Esophagus muscularis mucosa (tissue), 4 donors: ENCODE results near the gene SSBP2. TPM values are rescaled to one million over a fixed set of nuclear protein-coding genes. Genes with fewer than 3 reads are reported as not detected.

Experiments used
- DNase-seq: peaks from one replicate; pipeline ENCODE4 v3.0.0-alpha.2; 2017; ENCODE audit errors: extremely low spot score
- H3K27ac ChIP-seq, 4 donors: fragments of 200-600 bp; sonication (generic); replicated peaks in 1 of 4; 1 replicate in 3 of 4; 2 replicates in 1 of 4; pipeline ENCODE4 v1.5.1; 2016 to 2019; ENCODE audit warnings: mild to moderate bottlenecking in 1 of 4
- H3K27me3 ChIP-seq, 4 donors: fragments of 200-600 bp; sonication (generic); one replicate each; pipeline versions ENCODE4 v1.5.1 to v1.6.0; 2016 to 2019
- H3K36me3 ChIP-seq, 4 donors: fragments of 200-600 bp; sonication (generic); one replicate each; pipeline ENCODE4 v1.5.1; 2016 to 2019
- H3K4me1 ChIP-seq, 4 donors: fragments of 200-600 bp; sonication (generic); one replicate each; pipeline ENCODE4 v1.5.1; 2016 to 2019
- H3K4me3 ChIP-seq, 4 donors: fragments of 200-600 bp; sonication (generic); 1 replicate in 2 of 4; 2 replicates in 2 of 4; pipeline ENCODE4 v1.5.1; 2016 to 2019; ENCODE audit warnings: mild to moderate bottlenecking in 4 of 4, moderate library complexity in 1 of 4
- H3K9me3 ChIP-seq, 4 donors: fragments of 200-600 bp; sonication (generic); 1 replicate in 3 of 4; 2 replicates in 1 of 4; pipeline ENCODE4 v1.5.1; 2016 to 2019
- CTCF ChIP-seq, 3 experiments: fragments of 200-600 bp in 2 of 3; fragments of 450-650 bp in 1 of 3; sonication (generic) in 2 of 3; IDR thresholded peaks; one replicate each; pipeline ENCODE4 v1.5.1; 2017 to 2019; ENCODE audit warnings: antibody characterized with exemption in 3 of 3, mild to moderate bottlenecking in 2 of 3, moderate library complexity in 1 of 3
- EP300 ChIP-seq: sonication (generic); formaldehyde crosslinking; IDR thresholded peaks from one replicate; pipeline ENCODE4 v1.6.1; 2017; ENCODE audit warnings: antibody characterized with exemption
- POLR2A ChIP-seq: fragments of 450-650 bp; IDR thresholded peaks from one replicate; pipeline ENCODE4 v1.6.1; 2017; ENCODE audit warnings: antibody characterized with exemption, moderate library complexity, mild to moderate bottlenecking, low read depth
- POLR2AphosphoS5 ChIP-seq, 2 donors: sonication (generic); formaldehyde crosslinking; IDR thresholded peaks; one replicate each; pipeline ENCODE4 v1.6.1; 2017; ENCODE audit warnings: antibody characterized with exemption in 2 of 2
- WGBS: methylation state at CpG from one replicate; pipeline ENCODE4 v1.1.5; 2018; 5-methylcytosine and 5-hydroxymethylcytosine counted together
- intact Hi-C: fragments of 100-400 bp; cut with DNase I; formaldehyde crosslinking; loops from one replicate; pipeline ENCODE4 v1.15.1; 2023
- total RNA-seq, 4 donors: library from RNA; depleted of rRNA; stranded (reverse); fragments of >200 nt; gene quantifications; one replicate each; pipeline versions ENCODE4 v1.1.0 to v1.2.1, GENCODE V29; 2016

SSBP2 gene
- total RNA-seq, 4 donors from 2014 or later = 62.9 to 97.2 (median 74.2) TPM

GRCh38 chr5:81422671-81423070, 328.2 kb downstream of the SSBP2 start:
- TF ChIP-seq EP300 (no peak), POLR2A (no peak), POLR2AphosphoS5 (IDR thresholded peaks at IDR 0.05) (no peak), CTCF (IDR thresholded peaks at IDR 0.05) (no peak)
- Histone ChIP-seq H3K36me3 (peaks cover 0 to 37% (median 26%) of the 10 kb centered on the region in 4 donors), H3K9me3 (no peaks in the 10 kb centered on the region), H3K4me3 (no peak overlapping the region), H3K27ac (no peak overlapping the region), H3K27me3 (no peaks in the 10 kb centered on the region), H3K4me1 (peaks cover 15 to 27% (median 20%) of the 10 kb centered on the region in 4 donors)
- intact Hi-C loops = loop anchor here (10.0 kb wide), 1 partner anchor 552 kb away; the partner anchor contains the start of gene ATG10
- WGBS = 65% methylated on average over 2 of the region's 2 CpGs
- no peak for DNase-seq

GRCh38 chr5:81420039-81420667, 330.7 kb downstream of the SSBP2 start:
- intact Hi-C loops = loop anchor here (10.0 kb wide), 1 partner anchor 555 kb away; the partner anchor contains the start of gene ATG10
- DNase-seq = no peak
- TF ChIP-seq POLR2A (no peak), EP300 (no peak), CTCF (IDR thresholded peaks at IDR 0.05) (no peak), POLR2AphosphoS5 (IDR thresholded peaks at IDR 0.05) (no peak)
- no peaks in the 10 kb centered on the region for H3K9me3 ChIP-seq
- H3K4me1 ChIP-seq = peaks cover 0 to 5% (median 4%) of the 10 kb centered on the region in 4 donors
- H3K4me3 ChIP-seq = no peak overlapping the region
- H3K36me3 ChIP-seq = peaks cover 0 to 37% (median 26%) of the 10 kb centered on the region in 4 donors
- WGBS = 60% methylated on average over 6 of the region's 6 CpGs
- no peaks in the 10 kb centered on the region for H3K27me3 ChIP-seq
- no peak overlapping the region for H3K27ac ChIP-seq

- H3K9me3 ChIP-seq = no peaks in the 10 kb centered on the region
Measured at GRCh38 chr5:81418606-81419005, 332.3 kb downstream of the SSBP2 start.

DNA sequence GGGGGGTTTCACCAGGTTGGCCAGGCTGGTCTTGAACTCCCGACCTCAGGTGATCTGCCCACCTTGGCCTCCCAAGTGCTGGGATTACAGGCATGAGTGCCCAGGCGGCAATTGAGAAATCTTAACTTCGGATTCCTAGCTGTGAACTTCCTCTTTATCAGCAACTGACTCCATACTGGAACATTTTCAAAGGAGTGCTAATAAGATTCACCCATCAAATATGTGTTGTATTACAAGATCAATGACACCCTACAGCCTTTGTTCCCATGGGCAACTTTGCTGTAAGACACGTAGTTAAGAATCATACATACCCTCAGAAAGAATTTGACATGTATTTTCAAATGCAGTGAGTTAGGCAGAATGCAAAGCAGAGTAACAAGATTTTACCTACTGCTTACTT, 333.8 kb downstream of the SSBP2 start:
- TF ChIP-seq POLR2AphosphoS5 (IDR thresholded peaks at IDR 0.05) (no peak), POLR2A (no peak), CTCF (IDR thresholded peaks at IDR 0.05) (no peak), EP300 (no peak)
- no peaks in the 10 kb centered on the region for H3K27me3 ChIP-seq
- H3K36me3 ChIP-seq = peaks cover 3 to 37% (median 26%) of the 10 kb centered on the region in 4 donors
- 82% methylated on average over 4 of the region's 4 CpGs for WGBS
- no peaks in the 10 kb centered on the region for H3K4me1 ChIP-seq
- intact Hi-C loops = no loop called here
- H3K27ac ChIP-seq = no peak overlapping the region
- no peaks in the 10 kb centered on the region for H3K9me3 ChIP-seq
- DNase-seq = no peak
- H3K4me3 ChIP-seq = no peak overlapping the region

More at GRCh38 chr5:81418606-81419005, 332.3 kb downstream of the SSBP2 start:
- intact Hi-C loops = no loop called here
- Histone ChIP-seq H3K4me1 (peaks cover 0 to 4% (median 2%) of the 10 kb centered on the region in 4 donors), H3K27ac (no peak overlapping the region), H3K4me3 (no peak overlapping the region), H3K36me3 (peaks cover 3 to 37% (median 26%) of the 10 kb centered on the region in 4 donors), H3K27me3 (no peaks in the 10 kb centered on the region)
- DNase-seq = no peak
- TF ChIP-seq EP300 (no peak), POLR2AphosphoS5 (IDR thresholded peaks at IDR 0.05) (no peak), CTCF (IDR thresholded peaks at IDR 0.05) (no peak), POLR2A (no peak)

DNA sequence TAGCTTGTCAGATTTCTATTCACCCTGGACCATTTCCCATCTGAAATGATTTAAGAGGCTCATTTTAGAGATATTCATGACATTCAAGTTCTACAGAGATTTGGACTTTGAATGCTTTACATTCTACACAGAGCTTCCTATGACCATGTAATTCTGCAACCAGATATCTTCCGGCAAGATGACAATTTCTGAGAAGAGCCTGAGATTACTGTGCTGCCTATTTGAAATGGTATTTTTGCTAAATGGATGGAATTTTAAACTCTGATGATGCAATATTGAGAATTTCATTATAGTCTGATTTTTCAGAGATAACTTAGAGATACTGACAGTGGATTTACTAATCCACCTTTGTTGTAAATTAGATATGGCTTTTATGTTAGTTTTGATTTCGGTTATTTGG, 341.0 kb downstream of the SSBP2 start:
- DNase-seq = no peak
- H3K4me1 ChIP-seq = no peaks in the 10 kb centered on the region
- H3K9me3 ChIP-seq = no peaks in the 10 kb centered on the region
- H3K27me3 ChIP-seq = no peaks in the 10 kb centered on the region
- WGBS = 89% methylated on average over 2 of the region's 2 CpGs
- peaks cover 0 to 4% (median 3%) of the 10 kb centered on the region in 4 donors for H3K36me3 ChIP-seq
- TF ChIP-seq CTCF (IDR thresholded peaks at IDR 0.05) (no peak), POLR2AphosphoS5 (IDR thresholded peaks at IDR 0.05) (no peak), EP300 (no peak), POLR2A (no peak)
- no peak overlapping the region for H3K27ac ChIP-seq
- no peak overlapping the region for H3K4me3 ChIP-seq
- intact Hi-C loops = no loop called here
